HepG2 (cell line): Measurements from ENCODE around the gene SMIM43. TPM values are rescaled to one million over a fixed set of nuclear protein-coding genes. Genes with fewer than 3 reads are reported as not detected.

Experiments
- ATAC-seq: fragments of 200-7000 bp; cut with Tn5 transposase; 3 replicates; pipeline ENCODE4 v1.9.1; 2020; ENCODE audit warnings: mild to moderate bottlenecking, moderate library complexity
- BruUV-seq: library from RNA; stranded (reverse); fragments of 400-500 nt; replicated peaks from 2 replicates; lab custom pipeline; 2021; lab: Mats Ljungman, UMichigan
- CTCF ChIA-PET: fragments of 300-600 bp; formaldehyde crosslinking; extraction: SDS; loops from one replicate; lab custom pipeline; 2021; ENCODE audit warnings: low total read pairs, inconsistent platforms, low intra/inter-chr PET ratio; lab: Yijun Ruan, JAX
- POLR2A ChIA-PET: fragments of 350-600 bp; sonication (Branson Sonifier 250); formaldehyde crosslinking; loops from one replicate; lab custom pipeline; 2020; ENCODE audit warnings: antibody characterized with exemption, inconsistent platforms; lab: Yijun Ruan, JAX
- DNase-seq: peaks from one replicate; pipeline ENCODE4 v3.0.0-alpha.2; 2015; ENCODE audit warnings: low spot score
- FAIRE-seq: peaks from 3 replicates; lab custom pipeline; 2011; peaks lifted over from hg19 to GRCh38; lab: Jason Lieb, UNC
- H2AFZ ChIP-seq: one replicate; pipeline ENCODE4 v1.6.1; 2011; ENCODE audit warnings: low read length, inconsistent platforms
- H3K27ac ChIP-seq: fragments of 300-600 bp; 3 replicates; pipeline ENCODE4 v1.8.0; 2011; ENCODE audit warnings: mixed run types, mild to moderate bottlenecking, mixed read lengths, low read length, inconsistent platforms; ENCODE audit not compliant: insufficient read depth; ENCODE audit errors: extremely low read length
- H3K27me3 ChIP-seq, 2 experiments: fragments of 200-600 bp in 1 of 2; 2 replicates in 1 of 2; 3 replicates in 1 of 2; pipeline versions ENCODE4 v1.6.0 to v1.8.0; 2011; ENCODE audit warnings: low read length in 2 of 2, mild to moderate bottlenecking in 2 of 2, moderate library complexity in 2 of 2, inconsistent platforms in 1 of 2; ENCODE audit not compliant: insufficient read depth in 2 of 2, control insufficient read depth in 1 of 2
- H3K36me3 ChIP-seq, 2 experiments: fragments of 200-600 bp in 1 of 2; replicated peaks in 1 of 2; 2 replicates in 1 of 2; 3 replicates in 1 of 2; pipeline versions ENCODE4 v1.5.1 to v1.8.0; 2011; ENCODE audit warnings: low read length in 2 of 2, inconsistent platforms in 1 of 2; ENCODE audit not compliant: insufficient read depth in 2 of 2, control insufficient read depth in 1 of 2
- H3K4me1 ChIP-seq: 2 replicates; pipeline ENCODE4 v1.5.1; 2012; ENCODE audit warnings: low read length, inconsistent platforms; ENCODE audit not compliant: insufficient read depth
- H3K4me2 ChIP-seq: 2 replicates; pipeline ENCODE4 v1.6.0; 2011; ENCODE audit warnings: low read depth, low read length, inconsistent platforms
- H3K4me3 ChIP-seq, 3 experiments: fragments of 200-600 bp in 1 of 3; sonication (generic), shearing (Covaris generic) in 1 of 3; replicated peaks in 1 of 3; 2 replicates each; pipeline ENCODE4 v1.5.1; 2011 to 2016; ENCODE audit warnings: low read length in 3 of 3, inconsistent platforms in 2 of 3, low read depth in 2 of 3, mild to moderate bottlenecking in 2 of 3, control low read depth in 1 of 3, mixed read lengths in 1 of 3; ENCODE audit not compliant: insufficient read depth in 1 of 3
- H3K79me2 ChIP-seq: one replicate; pipeline ENCODE4 v1.6.1; 2011; ENCODE audit warnings: low read length, inconsistent platforms; ENCODE audit not compliant: insufficient read depth
- H3K9ac ChIP-seq: 2 replicates; pipeline ENCODE4 v1.6.0; 2011; ENCODE audit warnings: mild to moderate bottlenecking, low read depth, low read length, inconsistent platforms; ENCODE audit not compliant: insufficient read depth
- H3K9me3 ChIP-seq: 2 replicates; pipeline ENCODE4 v1.5.1; 2012; ENCODE audit warnings: mild to moderate bottlenecking, low read length
- H4K20me1 ChIP-seq: 2 replicates; pipeline ENCODE4 v1.6.0; 2011; ENCODE audit warnings: inconsistent platforms, mild to moderate bottlenecking, low read length, moderate library complexity; ENCODE audit not compliant: insufficient read depth
- GZF1 ChIP-seq: sonication (generic); formaldehyde crosslinking; IDR thresholded peaks from 2 replicates; pipeline ENCODE4 v1.5.1; 2020; ENCODE audit warnings: mild to moderate bottlenecking, missing genetic modification reagents
- KAT7 ChIP-seq: IDR thresholded peaks from 2 replicates; pipeline ENCODE4 v1.6.1; 2018; ENCODE audit warnings: borderline replicate concordance, missing compliant biosample characterization
- KDM2A ChIP-seq: sonication (generic); formaldehyde crosslinking; IDR thresholded peaks from 2 replicates; pipeline ENCODE4 v1.4.0; 2020; ENCODE audit warnings: low read depth, missing genetic modification reagents, borderline replicate concordance
- MLLT10 ChIP-seq: sonication (generic); formaldehyde crosslinking; IDR thresholded peaks from 2 replicates; pipeline ENCODE4 v1.4.0; 2020; ENCODE audit warnings: missing genetic modification reagents
- NCOA1 ChIP-seq: sonication (generic); formaldehyde crosslinking; IDR thresholded peaks from 2 replicates; pipeline ENCODE4 v1.9.0; 2021; ENCODE audit warnings: missing genetic modification reagents
- NFKB2 ChIP-seq: sonication (generic); formaldehyde crosslinking; IDR thresholded peaks from 2 replicates; pipeline ENCODE4 v1.4.0; 2020; ENCODE audit warnings: missing genetic modification reagents, borderline replicate concordance
- NR3C1 ChIP-seq: sonication (generic); formaldehyde crosslinking; IDR thresholded peaks from 2 replicates; pipeline ENCODE4 v1.4.0; 2020; ENCODE audit warnings: missing genetic modification reagents
- PAX8 ChIP-seq: sonication (generic); formaldehyde crosslinking; IDR thresholded peaks from 2 replicates; pipeline ENCODE4 v1.8.0; 2022; ENCODE audit warnings: mild to moderate bottlenecking, missing genetic modification reagents, borderline replicate concordance
- RELA ChIP-seq: sonication (generic); formaldehyde crosslinking; IDR thresholded peaks from 2 replicates; pipeline ENCODE4 v1.4.0; 2020; ENCODE audit warnings: missing genetic modification reagents
- SMYD3 ChIP-seq: sonication (generic); formaldehyde crosslinking; IDR thresholded peaks from 2 replicates; pipeline ENCODE4 v1.8.1; 2023; ENCODE audit warnings: mild to moderate bottlenecking, missing genetic modification reagents
- YEATS4 ChIP-seq: sonication (generic); formaldehyde crosslinking; IDR thresholded peaks from 2 replicates; pipeline ENCODE4 v1.4.0; 2020; ENCODE audit warnings: missing genetic modification reagents, borderline replicate concordance
- ZFP36 ChIP-seq: fragments of 150-350 bp; IDR thresholded peaks from 2 replicates; pipeline ENCODE4 v1.6.1; 2018; ENCODE audit warnings: borderline replicate concordance, low read length, low read depth; ENCODE audit not compliant: partially characterized antibody
- ZNF225 ChIP-seq: sonication (generic); formaldehyde crosslinking; IDR thresholded peaks from 2 replicates; pipeline ENCODE4 v1.4.0; 2020; ENCODE audit warnings: mild to moderate bottlenecking, missing genetic modification reagents
- ZNF720 ChIP-seq: sonication (generic); formaldehyde crosslinking; IDR thresholded peaks from 2 replicates; pipeline ENCODE4 v1.4.0; 2020; ENCODE audit warnings: missing genetic modification reagents
- ZSCAN29 ChIP-seq: sonication (generic); formaldehyde crosslinking; conservative IDR thresholded peaks from 2 replicates; pipeline ENCODE4 v1.4.0; 2020; ENCODE audit warnings: mild to moderate bottlenecking, missing genetic modification reagents
- WGBS: methylation state at CpG from one replicate; pipeline ENCODE4 v1.1.6; 2017; ENCODE audit warnings: low lambda C conversion rate; 5-methylcytosine and 5-hydroxymethylcytosine counted together
- in situ Hi-C: cut with HindIII; loops from 2 replicates; pipeline ENCODE4 v1.10.0; 2017; ENCODE audit warnings: low pct_unique_long_range_greater_than_20kb; ENCODE audit not compliant: extremely low pct_ligation_motif_present
- intact Hi-C: fragments of 100-400 bp; cut with micrococcal nuclease; formaldehyde crosslinking; loops from one replicate; pipeline ENCODE4 v1.10.0; 2022; ENCODE audit not compliant: unreplicated experiment
- polyA plus RNA-seq, 8 experiments: library from polyadenylated mRNA; depleted of rRNA in 3 of 8; stranded (reverse) in 7 of 8; unstranded in 1 of 8; fragments of >200 nt; fragmentation: Illumina TruSeq in 4 of 8; extraction: Trizol in 4 of 8; gene quantifications; 2 replicates each; pipeline versions ENCODE4 v1.2.1 to v1.2.3, GENCODE V29; 2011 to 2016; ENCODE audit warnings: low read depth in 4 of 8, missing spikeins in 1 of 8, mixed read lengths in 1 of 8; ENCODE audit not compliant: insufficient read depth in 1 of 8
- total RNA-seq, 5 experiments: library from RNA; depleted of rRNA; stranded (reverse); fragments of >200 nt; fragmentation: Illumina TruSeq; extraction: Trizol; gene quantifications; 2 replicates each; pipeline ENCODE4 v1.2.3, GENCODE V29; 2016; ENCODE audit warnings: low read depth in 1 of 5
- TF ChIP-seq, protein P1 (sequence below): sonication (generic); formaldehyde crosslinking; conservative IDR thresholded peaks from 2 replicates; pipeline ENCODE4 v1.8.0; 2022; ENCODE audit warnings: low read depth, missing genetic modification reagents
- TF ChIP-seq, protein P2 (sequence below): sonication (generic); formaldehyde crosslinking; IDR thresholded peaks from 2 replicates; pipeline ENCODE4 v1.9.0; 2021; ENCODE audit warnings: missing genetic modification reagents, borderline replicate concordance
- TF ChIP-seq, protein P3 (sequence below): sonication (generic); formaldehyde crosslinking; IDR thresholded peaks from 2 replicates; pipeline ENCODE4 v1.4.0; 2020; ENCODE audit warnings: low read depth, mild to moderate bottlenecking, missing genetic modification reagents

Gene SMIM43
- total and polyA plus RNA-seq, 2 of the 13 experiments (the other 11 are each of a cell fraction or from before 2014, with no cell fraction given) = not detected

DNA sequence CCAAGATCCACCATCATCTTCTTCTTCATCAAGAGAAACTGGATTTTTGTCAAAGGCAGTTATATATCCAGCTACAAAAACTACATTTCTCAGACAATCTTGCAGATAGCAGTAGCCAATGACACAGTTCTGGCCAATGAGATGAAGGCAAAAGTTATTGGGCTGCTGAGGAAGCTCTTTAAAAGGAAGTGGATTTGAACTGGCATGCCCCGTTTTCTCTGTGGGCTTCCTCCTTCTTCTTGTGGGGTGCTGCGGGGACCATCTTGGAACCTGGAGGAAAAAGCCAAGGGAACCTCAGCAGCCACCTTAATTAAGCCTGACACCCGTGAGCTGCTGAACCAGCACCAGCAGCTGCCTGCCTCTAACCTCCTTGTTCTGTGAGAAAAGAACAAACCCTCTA lies 4.8 kb downstream of the SMIM43 start:
- no peaks in the 10 kb centered on the region for H3K9me3 ChIP-seq
- no peak for DNase-seq
- no peaks in the 10 kb centered on the region for H3K79me2 ChIP-seq
- no peak overlapping the region for H3K27ac ChIP-seq
- H4K20me1 ChIP-seq = no peaks in the 10 kb centered on the region
- WGBS = 3% methylated on average over 3 of the region's 3 CpGs
- H3K4me2 ChIP-seq = no peak overlapping the region
- in situ Hi-C loops (no loop called here), intact Hi-C loops (no loop called here)
- no peaks in the 10 kb centered on the region for H3K36me3 ChIP-seq
- peaks cover 4 to 23% of the 10 kb centered on the region in 2 experiments; a peak in 4 of 5 replicates for H3K27me3 ChIP-seq
- no peak for ATAC-seq
- no peak overlapping the region for H2AFZ ChIP-seq
- no peaks in the 10 kb centered on the region for H3K4me1 ChIP-seq
- no peak for FAIRE-seq
- CTCF ChIA-PET = no interaction called here
- no peak overlapping the region for H3K9ac ChIP-seq
- H3K4me3 ChIP-seq = no peak overlapping the region
- POLR2A ChIA-PET = no interaction called here
- BruUV-seq = no TSS peak
- no peak for TF ChIP-seq KAT7 (CRISPR knock-in tag)
- TF ChIP-seq NR3C1 (CRISPR knock-in tag) = no peak
- no peak for TF ChIP-seq GZF1 (CRISPR knock-in tag)
- no peak for TF ChIP-seq ZNF720 (CRISPR knock-in tag)
- TF ChIP-seq SMYD3 = no peak
- TF ChIP-seq PAX8 (CRISPR knock-in tag) = no peak
- TF ChIP-seq KDM2A = no peak
- no peak for TF ChIP-seq MLLT10
- no peak for TF ChIP-seq ZFP36
- TF ChIP-seq RELA (CRISPR knock-in tag) = no peak
- TF ChIP-seq, protein P1, sequence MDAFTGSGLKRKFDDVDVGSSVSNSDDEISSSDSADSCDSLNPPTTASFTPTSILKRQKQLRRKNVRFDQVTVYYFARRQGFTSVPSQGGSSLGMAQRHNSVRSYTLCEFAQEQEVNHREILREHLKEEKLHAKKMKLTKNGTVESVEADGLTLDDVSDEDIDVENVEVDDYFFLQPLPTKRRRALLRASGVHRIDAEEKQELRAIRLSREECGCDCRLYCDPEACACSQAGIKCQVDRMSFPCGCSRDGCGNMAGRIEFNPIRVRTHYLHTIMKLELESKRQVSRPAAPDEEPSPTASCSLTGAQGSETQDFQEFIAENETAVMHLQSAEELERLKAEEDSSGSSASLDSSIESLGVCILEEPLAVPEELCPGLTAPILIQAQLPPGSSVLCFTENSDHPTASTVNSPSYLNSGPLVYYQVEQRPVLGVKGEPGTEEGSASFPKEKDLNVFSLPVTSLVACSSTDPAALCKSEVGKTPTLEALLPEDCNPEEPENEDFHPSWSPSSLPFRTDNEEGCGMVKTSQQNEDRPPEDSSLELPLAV (CRISPR knock-in tag) = no peak
- no peak for TF ChIP-seq NFKB2
- no peak for TF ChIP-seq ZNF225 (CRISPR knock-in tag)
- TF ChIP-seq, protein P2, sequence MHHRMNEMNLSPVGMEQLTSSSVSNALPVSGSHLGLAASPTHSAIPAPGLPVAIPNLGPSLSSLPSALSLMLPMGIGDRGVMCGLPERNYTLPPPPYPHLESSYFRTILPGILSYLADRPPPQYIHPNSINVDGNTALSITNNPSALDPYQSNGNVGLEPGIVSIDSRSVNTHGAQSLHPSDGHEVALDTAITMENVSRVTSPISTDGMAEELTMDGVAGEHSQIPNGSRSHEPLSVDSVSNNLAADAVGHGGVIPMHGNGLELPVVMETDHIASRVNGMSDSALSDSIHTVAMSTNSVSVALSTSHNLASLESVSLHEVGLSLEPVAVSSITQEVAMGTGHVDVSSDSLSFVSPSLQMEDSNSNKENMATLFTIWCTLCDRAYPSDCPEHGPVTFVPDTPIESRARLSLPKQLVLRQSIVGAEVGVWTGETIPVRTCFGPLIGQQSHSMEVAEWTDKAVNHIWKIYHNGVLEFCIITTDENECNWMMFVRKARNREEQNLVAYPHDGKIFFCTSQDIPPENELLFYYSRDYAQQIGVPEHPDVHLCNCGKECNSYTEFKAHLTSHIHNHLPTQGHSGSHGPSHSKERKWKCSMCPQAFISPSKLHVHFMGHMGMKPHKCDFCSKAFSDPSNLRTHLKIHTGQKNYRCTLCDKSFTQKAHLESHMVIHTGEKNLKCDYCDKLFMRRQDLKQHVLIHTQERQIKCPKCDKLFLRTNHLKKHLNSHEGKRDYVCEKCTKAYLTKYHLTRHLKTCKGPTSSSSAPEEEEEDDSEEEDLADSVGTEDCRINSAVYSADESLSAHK = no peak
- TF ChIP-seq, protein P3, sequence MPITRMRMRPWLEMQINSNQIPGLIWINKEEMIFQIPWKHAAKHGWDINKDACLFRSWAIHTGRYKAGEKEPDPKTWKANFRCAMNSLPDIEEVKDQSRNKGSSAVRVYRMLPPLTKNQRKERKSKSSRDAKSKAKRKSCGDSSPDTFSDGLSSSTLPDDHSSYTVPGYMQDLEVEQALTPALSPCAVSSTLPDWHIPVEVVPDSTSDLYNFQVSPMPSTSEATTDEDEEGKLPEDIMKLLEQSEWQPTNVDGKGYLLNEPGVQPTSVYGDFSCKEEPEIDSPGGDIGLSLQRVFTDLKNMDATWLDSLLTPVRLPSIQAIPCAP (CRISPR knock-in tag) = no peak
- no peak for TF ChIP-seq NCOA1
- no peak for TF ChIP-seq ZSCAN29
- TF ChIP-seq YEATS4 (CRISPR knock-in tag) = no peak
